HG03196 (cell line): Measurements from ENCODE around the gene PROZ.
"Not testable (repeated sequence)": the region's sequence is repeated elsewhere in the genome, so short reads cannot be mapped to it uniquely, and the experiment has no call there.

Experiments used
- ATAC-seq: cut with Tn5 transposase; IDR thresholded peaks from one replicate; pipeline ENCODE4 v1.9.1; 2021; ENCODE audit not compliant: unreplicated experiment

PROZ gene, protein sequence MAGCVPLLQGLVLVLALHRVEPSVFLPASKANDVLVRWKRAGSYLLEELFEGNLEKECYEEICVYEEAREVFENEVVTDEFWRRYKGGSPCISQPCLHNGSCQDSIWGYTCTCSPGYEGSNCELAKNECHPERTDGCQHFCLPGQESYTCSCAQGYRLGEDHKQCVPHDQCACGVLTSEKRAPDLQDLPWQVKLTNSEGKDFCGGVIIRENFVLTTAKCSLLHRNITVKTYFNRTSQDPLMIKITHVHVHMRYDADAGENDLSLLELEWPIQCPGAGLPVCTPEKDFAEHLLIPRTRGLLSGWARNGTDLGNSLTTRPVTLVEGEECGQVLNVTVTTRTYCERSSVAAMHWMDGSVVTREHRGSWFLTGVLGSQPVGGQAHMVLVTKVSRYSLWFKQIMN

DNA sequence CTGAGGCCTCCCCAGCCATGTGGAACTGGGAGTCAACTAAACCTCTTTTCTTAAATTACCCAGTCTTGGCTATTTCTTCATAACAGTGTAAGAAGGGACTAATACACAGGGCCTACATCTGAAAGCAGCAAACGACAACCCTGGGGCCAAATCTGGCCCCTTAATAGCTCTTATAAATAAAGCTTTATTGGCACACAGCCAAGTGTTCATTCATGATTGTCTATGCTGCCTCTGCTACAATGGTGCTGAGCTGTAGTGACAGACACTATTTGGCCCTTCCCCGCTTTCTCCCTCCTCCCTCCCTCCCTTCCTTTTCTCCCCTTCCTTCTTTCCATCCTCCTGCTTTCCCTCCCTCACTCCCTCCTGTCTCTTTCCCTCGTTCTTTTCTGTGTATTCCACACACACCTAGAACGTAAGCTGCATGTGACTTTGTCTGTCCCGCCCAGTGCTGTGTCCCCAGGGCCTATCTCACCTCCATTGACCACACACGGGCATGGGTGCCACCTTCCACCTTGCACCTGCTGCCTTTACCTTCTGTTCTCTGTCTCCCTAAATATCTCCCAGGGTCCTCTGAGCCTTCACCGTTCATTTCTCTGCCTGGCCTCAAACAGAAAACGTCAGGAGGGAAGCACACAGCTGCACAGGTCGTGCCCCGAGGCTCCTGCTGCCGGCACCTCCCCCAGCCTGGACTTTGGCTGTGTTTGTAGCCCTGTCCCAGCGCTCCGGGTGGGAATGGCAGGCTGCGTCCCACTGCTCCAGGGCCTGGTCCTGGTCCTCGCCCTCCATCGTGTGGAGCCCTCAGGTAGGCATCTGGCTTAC lies at the start of gene PROZ:
TSS of gene PROZ (plus strand) at position 720 of the 819 bp plus-strand sequence. CDS start at position 733, 13 bp downstream.
- ATAC-seq, result no peak

GRCh38 chr13:113109151-113110047 lies 49.0 kb upstream of the PROZ start:
- ATAC-seq, result no peak

DNA sequence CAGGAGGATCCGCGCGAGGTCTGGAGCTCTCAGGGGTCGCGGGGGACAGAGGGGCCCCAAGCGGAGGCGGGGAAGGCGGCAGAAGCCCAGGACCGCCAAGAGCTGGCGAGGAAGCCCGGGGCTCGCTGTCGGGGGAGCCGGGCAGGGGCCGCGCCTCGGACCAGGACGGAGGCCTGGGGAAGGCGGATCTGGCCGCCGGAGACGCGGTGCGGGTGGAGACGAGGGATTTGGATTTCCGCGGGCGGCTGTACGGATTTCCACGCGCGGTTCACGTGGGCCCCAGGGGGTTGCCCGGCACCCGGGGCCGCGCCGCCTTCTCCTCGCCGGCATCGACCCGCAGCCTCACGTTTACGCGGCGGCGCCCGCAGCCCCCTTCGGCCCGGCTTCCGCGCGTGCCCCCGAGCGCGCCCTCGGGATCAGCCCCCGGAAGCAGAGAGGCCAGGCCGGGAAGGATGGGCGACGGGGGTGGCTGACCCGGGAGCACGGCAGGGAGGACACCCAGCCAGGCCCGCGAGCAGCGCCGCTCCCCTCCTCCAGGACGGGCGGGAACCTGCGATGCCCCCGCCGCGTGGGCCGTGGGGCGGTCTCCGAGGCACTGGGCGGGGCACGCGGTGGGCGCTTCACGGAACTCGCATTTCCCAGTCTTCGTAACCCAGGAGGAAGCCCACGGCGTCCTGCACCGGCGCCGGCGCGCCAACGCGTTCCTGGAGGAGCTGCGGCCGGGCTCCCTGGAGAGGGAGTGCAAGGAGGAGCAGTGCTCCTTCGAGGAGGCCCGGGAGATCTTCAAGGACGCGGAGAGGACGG lies 48.2 kb upstream of the PROZ start:
- ATAC-seq, result no peak

GRCh38 chr13:113110852-113111315 lies 47.6 kb upstream of the PROZ start:
- no peak for ATAC-seq

DNA sequence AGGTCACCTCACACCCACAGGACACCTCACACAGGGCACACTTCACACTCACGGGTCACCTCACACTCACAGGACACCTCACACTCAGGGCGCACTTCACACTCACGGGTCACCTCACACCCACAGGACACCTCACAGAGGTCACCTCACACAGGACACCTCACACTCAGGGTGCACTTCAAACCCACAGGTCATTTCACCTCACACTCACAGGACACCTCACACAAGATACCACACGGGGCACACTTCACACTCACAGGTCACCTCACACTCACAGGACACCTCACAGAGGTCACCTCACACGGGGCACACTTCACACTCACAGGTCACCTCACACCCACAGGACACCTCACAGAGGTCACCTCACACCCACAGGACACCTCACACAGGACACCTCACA lies 46.6 kb upstream of the PROZ start:
- not testable (repeated sequence) for ATAC-seq

GRCh38 chr13:113112475-113112874 lies 46.0 kb upstream of the PROZ start:
- ATAC-seq, result not testable (repeated sequence)

GRCh38 chr13:113112893-113113845 lies 45.3 kb upstream of the PROZ start:
- no peak for ATAC-seq

DNA sequence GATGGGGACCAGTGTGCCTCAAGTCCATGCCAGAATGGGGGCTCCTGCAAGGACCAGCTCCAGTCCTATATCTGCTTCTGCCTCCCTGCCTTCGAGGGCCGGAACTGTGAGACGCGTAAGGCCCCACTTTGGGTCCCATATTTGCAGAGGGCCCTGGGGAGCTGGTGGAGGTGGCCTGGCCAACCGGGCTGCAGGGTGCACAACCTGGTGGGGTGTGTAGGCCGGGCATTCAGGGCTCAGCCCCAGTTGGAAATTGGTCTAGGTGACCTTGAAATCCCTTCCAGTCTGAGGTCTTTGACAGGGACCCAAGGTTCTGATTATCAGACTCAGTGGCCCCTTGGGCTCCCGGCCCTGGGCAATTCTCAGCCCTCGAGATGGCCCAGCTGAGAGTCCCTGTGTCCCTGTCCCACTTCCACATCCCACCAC lies 44.6 kb upstream of the PROZ start:
- no peak for ATAC-seq

- no peak for ATAC-seq
These were observed 43.7 kb upstream of the PROZ start for GRCh38 chr13:113114511-113115362.

DNA sequence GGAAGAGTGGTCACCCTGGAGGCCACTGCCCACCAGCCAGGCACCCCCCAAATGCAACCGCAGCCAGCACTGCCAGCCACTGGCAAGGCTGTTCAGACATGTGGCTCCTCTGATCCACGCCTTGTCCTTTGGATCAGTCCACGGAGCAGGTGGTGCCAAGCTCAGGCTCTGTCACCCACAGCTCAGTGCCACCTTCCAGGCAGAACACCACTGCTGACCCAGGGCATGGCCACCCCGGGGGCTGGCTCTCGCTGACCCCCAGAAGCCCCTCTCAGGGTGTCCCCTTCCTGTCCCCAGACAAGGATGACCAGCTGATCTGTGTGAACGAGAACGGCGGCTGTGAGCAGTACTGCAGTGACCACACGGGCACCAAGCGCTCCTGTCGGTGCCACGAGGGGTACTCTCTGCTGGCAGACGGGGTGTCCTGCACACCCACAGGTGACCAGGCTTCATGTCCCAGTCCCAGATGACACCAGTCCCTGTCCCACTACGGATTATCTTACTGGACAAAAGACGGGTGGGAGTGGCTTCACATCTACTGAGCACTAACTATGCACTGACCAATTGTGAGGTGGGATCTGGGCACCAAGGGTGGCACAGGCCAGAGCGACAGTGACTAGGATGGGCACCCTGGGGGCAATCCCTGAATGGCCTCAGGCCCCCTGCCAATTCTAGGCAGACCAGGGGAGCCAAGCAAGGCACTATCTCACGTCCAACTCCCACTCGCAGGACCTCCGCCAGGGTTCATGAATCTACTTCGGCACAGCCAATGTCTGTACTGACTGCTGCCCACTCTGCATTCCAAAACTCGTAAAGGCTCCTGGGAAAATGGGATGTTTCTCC lies 42.9 kb upstream of the PROZ start:
- no peak for ATAC-seq

DNA sequence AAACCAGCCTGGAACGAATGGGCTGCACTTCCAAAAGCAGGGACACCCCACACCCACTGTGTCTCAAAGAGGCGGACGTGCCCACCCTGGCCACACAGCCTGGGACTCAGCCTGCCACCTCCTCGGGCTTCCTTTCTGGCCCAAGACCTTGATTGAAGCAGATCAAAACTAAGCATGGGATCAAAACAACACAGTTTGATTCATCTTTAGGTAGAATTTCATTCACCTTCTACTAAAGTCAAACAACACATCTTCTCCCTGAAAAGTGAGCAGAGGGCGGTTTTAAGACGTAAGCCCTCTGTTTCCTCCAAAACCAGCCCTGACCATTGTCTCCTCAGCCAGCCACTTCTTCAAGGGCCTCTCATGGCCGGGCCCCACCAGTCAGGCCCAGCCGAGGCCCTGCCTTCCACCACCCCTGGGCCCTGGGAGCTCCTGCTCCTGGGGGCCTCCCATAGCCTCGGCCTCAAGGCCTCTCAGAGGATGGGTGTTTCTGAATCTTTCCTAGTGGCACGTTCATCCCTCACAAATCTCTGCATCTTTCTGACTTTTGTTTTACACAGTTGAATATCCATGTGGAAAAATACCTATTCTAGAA lies 42.1 kb upstream of the PROZ start:
- no peak for ATAC-seq

DNA sequence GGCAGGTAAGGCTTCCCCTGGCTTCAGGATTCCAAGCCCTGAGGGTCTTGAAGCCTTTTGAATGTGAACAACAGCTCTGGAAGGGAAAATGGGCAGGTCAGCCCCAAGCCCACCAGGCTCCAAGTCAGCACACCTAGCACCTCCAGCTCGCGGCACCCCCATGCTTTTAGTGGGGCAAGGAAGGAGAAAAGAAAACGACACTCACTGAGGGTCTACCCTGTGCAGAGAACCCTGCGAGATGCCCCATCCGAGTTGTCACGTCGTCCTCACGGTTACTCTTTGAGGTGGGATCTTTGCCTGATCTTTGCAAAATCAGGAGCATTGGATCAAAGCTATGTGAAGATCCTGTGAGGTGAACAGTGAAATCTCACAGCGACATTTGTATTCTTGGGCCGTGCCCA lies 41.6 kb upstream of the PROZ start:
- ATAC-seq, result no peak

- no peak for ATAC-seq
These were observed 41.0 kb upstream of the PROZ start for GRCh38 chr13:113117335-113117872.

DNA sequence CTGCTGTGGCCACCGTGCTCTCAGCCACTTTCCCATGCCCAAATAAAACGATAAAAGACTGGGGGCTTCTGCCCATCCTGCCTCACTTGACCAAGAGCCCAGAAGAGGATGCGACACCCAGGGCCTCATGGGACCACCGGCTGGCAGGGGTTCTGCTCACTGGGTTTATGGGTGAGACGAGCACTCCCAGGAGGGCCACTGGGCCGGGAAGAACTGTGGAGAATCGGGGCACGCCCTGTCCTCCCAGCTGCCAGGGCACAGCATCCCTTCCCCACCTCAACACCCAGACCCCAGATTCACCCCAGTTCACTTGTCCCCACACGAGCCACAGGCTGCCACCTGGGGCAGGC lies 40.6 kb upstream of the PROZ start:
- ATAC-seq, result no peak

GRCh38 chr13:113118261-113119021 lies 40.0 kb upstream of the PROZ start:
- ATAC-seq, result no peak
